ENCODE measurements around the gene CDH9. TPM values are rescaled to one million over a fixed set of nuclear protein-coding genes. Genes with fewer than 3 reads are reported as not detected.

CDH9 gene
- total RNA-seq, 1 experiment from 2014 or later, result not detected

DNA sequence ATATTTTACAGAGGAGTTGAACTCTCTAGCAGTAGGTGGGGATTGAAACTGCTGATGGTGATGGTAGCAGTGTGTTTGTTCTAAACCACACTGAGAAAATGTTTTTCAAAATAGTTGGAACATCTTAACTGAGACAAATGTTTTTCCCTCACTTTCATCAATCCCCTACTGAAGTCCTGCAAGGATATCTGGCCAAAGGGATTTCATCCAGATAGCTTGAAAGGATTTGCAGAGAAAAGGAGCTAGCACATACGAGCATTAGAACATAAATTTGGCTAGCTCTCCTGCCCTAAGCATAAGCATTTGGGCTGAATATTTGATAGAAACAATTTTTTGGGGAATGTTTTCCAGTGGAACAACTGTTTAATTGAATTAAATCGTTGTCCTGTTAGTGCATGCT, 153.9 kb downstream of the CDH9 start:
- no peaks in the 10 kb centered on the region for H3K4me1 ChIP-seq (replicated peaks; ENCODE audit: insufficient read depth)
- ChIA-PET CTCF (no interaction called here), POLR2A (ENCODE audit: unreplicated experiment) (no interaction called here)
- H3F3A ChIP-seq (ENCODE audit: insufficient read depth, low read depth), result no peaks in the 10 kb centered on the region
- H3K79me2 ChIP-seq (ENCODE audit: low read depth), result no peaks in the 10 kb centered on the region
- H3K36me3 ChIP-seq (ENCODE audit: low read depth), result no peaks in the 10 kb centered on the region
- intact Hi-C loops (cut with micrococcal nuclease; ENCODE audit: unreplicated experiment), result no loop called here
- no peaks in the 10 kb centered on the region for H4K20me1 ChIP-seq (ENCODE audit: insufficient read depth)
- no TSS peak for BruUV-seq (replicated peaks)
- peaks cover 6% of the 10 kb centered on the region; the same call in 1 of the 2 replicates for H3K9me2 ChIP-seq (ENCODE audit: insufficient read depth)
- no peaks in the 10 kb centered on the region for H3K9me3 ChIP-seq (ENCODE audit: insufficient read depth, low read depth)
- no peak for DNase-seq
- no peaks in the 10 kb centered on the region for H3K27me3 ChIP-seq (ENCODE audit: insufficient read depth, low read depth)
- TF ChIP-seq, protein P1, sequence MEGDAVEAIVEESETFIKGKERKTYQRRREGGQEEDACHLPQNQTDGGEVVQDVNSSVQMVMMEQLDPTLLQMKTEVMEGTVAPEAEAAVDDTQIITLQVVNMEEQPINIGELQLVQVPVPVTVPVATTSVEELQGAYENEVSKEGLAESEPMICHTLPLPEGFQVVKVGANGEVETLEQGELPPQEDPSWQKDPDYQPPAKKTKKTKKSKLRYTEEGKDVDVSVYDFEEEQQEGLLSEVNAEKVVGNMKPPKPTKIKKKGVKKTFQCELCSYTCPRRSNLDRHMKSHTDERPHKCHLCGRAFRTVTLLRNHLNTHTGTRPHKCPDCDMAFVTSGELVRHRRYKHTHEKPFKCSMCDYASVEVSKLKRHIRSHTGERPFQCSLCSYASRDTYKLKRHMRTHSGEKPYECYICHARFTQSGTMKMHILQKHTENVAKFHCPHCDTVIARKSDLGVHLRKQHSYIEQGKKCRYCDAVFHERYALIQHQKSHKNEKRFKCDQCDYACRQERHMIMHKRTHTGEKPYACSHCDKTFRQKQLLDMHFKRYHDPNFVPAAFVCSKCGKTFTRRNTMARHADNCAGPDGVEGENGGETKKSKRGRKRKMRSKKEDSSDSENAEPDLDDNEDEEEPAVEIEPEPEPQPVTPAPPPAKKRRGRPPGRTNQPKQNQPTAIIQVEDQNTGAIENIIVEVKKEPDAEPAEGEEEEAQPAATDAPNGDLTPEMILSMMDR (conservative IDR thresholded peaks at IDR 0.05), result no peak
- no peak for TF ChIP-seq EZH2 (IDR thresholded peaks at IDR 0.05; ENCODE audit: low read depth)
- H3K4me3 ChIP-seq, result no peak overlapping the region
- no peak overlapping the region for H2AFZ ChIP-seq
- no peak overlapping the region for H3K4me2 ChIP-seq
- no peak overlapping the region for H3K27ac ChIP-seq

DNA sequence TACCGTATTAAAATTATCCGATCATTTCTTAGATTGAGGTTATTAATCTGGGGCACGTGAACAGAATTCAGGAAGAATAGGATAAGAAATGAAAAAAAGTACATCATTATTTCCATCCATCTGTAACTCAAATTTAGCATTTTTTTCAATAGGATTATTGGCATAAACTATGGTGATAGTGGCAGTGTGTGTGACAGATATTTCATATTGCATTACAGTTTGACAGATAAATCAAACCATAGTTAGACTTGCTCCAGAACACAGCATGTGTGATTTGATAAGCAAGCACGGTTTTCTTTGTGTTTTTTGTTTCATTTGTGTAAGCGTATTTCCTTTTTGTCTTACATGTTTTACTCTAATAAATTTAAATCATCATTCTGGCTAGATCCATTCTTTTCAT, 155.0 kb downstream of the CDH9 start:
- DNase-seq, result no peak
- no TSS peak for BruUV-seq (replicated peaks)
- CTCF ChIA-PET, result no interaction called here

DNA sequence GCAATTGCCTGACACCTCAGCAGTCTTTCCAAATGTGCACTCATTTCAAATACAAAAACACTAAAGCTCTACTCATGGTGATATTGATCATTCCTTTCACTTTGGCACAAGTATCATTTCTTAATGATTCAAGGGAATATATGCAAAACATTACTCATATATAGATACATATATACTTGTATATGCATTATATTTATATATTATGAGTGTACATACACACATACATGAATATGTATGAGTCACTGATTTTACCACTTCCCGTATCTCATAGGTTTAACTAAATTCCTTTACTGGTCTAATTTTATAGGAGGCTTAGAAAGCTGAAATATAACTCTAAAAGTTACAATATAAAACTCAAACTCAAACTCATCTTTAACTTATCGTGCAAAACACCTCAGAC, 156.5 kb downstream of the CDH9 start:
- TF ChIP-seq EZH2 (IDR thresholded peaks at IDR 0.05; ENCODE audit: low read depth), result no peak
- TF ChIP-seq, protein P1 (conservative IDR thresholded peaks at IDR 0.05), result no peak
- no peak overlapping the region for H3K27ac ChIP-seq

More for the DNA sequence above, 155.0 kb downstream of the CDH9 start:
- H3K4me3 ChIP-seq, result no peak overlapping the region
- H3K4me1 ChIP-seq (replicated peaks; ENCODE audit: insufficient read depth), result no peaks in the 10 kb centered on the region
- H3K9me2 ChIP-seq (ENCODE audit: insufficient read depth), result peaks cover 6% of the 10 kb centered on the region; the same call in 1 of the 2 replicates
- H2AFZ ChIP-seq, result no peak overlapping the region
- H4K20me1 ChIP-seq (ENCODE audit: insufficient read depth), result no peaks in the 10 kb centered on the region
- TF ChIP-seq EZH2 (IDR thresholded peaks at IDR 0.05; ENCODE audit: low read depth), result no peak
- TF ChIP-seq, protein P1 (conservative IDR thresholded peaks at IDR 0.05), result no peak
- H3K27ac ChIP-seq, result no peak overlapping the region
- H3K27me3 ChIP-seq (ENCODE audit: insufficient read depth, low read depth), result no peaks in the 10 kb centered on the region
- no peaks in the 10 kb centered on the region for H3K36me3 ChIP-seq (ENCODE audit: low read depth)
- no peak overlapping the region for H3K4me2 ChIP-seq
- POLR2A ChIA-PET (ENCODE audit: unreplicated experiment), result no interaction called here
- no peaks in the 10 kb centered on the region for H3K9me3 ChIP-seq (ENCODE audit: insufficient read depth, low read depth)
- intact Hi-C loops (cut with micrococcal nuclease; ENCODE audit: unreplicated experiment), result no loop called here
- no peaks in the 10 kb centered on the region for H3K79me2 ChIP-seq (ENCODE audit: low read depth)
- H3F3A ChIP-seq (ENCODE audit: insufficient read depth, low read depth), result no peaks in the 10 kb centered on the region

More for the DNA sequence above, 156.5 kb downstream of the CDH9 start:
- ChIA-PET CTCF (no interaction called here), POLR2A (ENCODE audit: unreplicated experiment) (no interaction called here)
- no peaks in the 10 kb centered on the region for H3K4me1 ChIP-seq (replicated peaks; ENCODE audit: insufficient read depth)
- intact Hi-C loops (cut with micrococcal nuclease; ENCODE audit: unreplicated experiment), result no loop called here
- no peak overlapping the region for H3K4me2 ChIP-seq
- no peak overlapping the region; the same call in 1 of the 2 replicates for H2AFZ ChIP-seq
- no peaks in the 10 kb centered on the region for H3K27me3 ChIP-seq (ENCODE audit: insufficient read depth, low read depth)
- H3K9me3 ChIP-seq (ENCODE audit: insufficient read depth, low read depth), result no peaks in the 10 kb centered on the region
- no peaks in the 10 kb centered on the region for H3K9me2 ChIP-seq (ENCODE audit: insufficient read depth)
- no peaks in the 10 kb centered on the region for H3K79me2 ChIP-seq (ENCODE audit: low read depth)
- H3K4me3 ChIP-seq, result no peak overlapping the region
- no peaks in the 10 kb centered on the region for H3F3A ChIP-seq (ENCODE audit: insufficient read depth, low read depth)
- no peaks in the 10 kb centered on the region for H4K20me1 ChIP-seq (ENCODE audit: insufficient read depth)
- no peak for DNase-seq
- H3K36me3 ChIP-seq (ENCODE audit: low read depth), result no peaks in the 10 kb centered on the region
- BruUV-seq (replicated peaks), result no TSS peak
